Dermis microvascular lymphatic vessel endothelial cell (primary cell): Measurements from ENCODE around the gene TRPM6. TPM values are rescaled to one million over a fixed set of nuclear protein-coding genes. Genes with fewer than 3 reads are reported as not detected.

Experiments used
- DNase-seq, 2 donors: peaks; one replicate each; pipeline versions ENCODE4 v3.0.0 to v3.0.0-alpha.2; 2010; ENCODE audit warnings: low read depth in 2 of 2
- total RNA-seq: library from RNA; depleted of rRNA; stranded (reverse); fragments of >200 nt; gene quantifications from 2 replicates; pipeline ENCODE4 v1.2.1, GENCODE V29; 2014

Gene TRPM6
- total RNA-seq, 1 donor from 2014 or later: 0.26 TPM

DNA sequence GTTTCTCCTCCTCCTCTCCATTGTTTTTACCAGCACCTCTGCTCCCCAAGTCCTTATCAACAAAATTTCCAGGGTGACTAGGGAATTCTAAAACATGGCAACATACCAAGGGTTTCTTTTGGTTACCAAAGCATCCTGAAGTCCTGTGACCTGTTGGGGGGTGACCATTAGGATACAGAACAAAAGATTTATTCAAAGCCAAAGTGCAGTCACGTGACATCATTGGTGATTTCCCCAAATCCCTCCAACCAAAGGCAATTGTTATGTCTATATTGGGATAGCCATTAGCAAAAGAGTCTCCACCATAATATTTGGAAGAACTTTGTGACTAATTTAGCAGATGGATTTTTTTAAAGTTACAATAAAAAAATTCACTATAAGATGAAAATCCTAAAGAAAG lies 168.4 kb downstream of the TRPM6 start:
- DNase-seq: no peak

DNA sequence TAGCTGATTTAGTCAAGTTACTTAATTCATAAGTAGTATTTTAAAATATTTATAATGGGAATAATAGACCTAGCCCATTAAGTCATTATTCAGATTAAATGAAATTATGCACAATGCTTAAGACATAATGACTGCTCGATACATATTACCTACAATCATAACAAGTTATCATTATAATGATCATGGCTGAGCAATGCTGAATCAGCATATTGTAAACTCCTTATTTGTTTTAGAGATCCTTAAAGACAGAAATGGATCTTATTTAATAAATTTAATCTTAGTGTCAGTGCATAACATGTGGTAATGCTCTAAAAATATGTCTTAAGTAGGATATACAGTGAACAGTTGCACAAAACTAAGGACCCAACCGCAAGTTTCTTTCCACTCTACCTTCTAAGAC lies 169.0 kb downstream of the TRPM6 start:
- no peak for DNase-seq

DNA sequence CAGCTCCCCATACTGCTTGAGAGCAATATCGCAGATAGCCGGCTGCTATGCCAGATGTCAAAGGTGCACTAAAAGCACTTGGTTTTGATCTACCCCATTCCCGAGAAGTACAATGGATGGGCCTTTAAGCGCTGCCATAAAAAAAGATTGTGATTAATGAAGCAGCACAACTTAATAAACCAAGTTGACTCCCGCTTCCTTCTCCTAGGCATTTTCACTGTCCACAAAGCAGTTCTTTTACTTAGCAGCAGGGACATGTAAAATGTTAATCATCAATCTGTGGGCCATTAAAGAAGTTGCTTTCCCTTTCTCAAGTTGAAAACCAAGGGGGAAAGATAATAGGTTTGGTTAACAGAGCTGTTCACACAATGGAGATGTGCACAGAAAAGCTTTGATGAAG lies 176.4 kb downstream of the TRPM6 start:
- no peak for DNase-seq

DNA sequence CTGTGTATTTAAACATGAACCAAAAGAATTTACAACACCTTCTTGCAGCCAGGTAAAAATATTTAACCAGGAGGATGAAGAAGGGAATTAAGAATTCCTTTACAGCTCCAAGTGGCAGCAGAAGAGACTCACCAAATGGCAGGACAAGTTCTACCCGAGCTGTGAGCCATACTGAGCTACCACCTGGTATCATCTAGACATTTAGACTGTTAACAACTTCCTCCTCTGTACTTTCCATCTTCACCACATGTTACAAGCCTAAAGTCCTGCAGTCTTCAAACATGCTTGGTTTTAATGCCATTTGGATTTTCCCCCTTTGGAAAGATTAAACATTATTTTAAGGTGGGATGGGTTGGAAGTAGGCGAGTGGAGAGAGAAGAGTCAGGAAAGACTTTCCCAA lies 190.2 kb downstream of the TRPM6 start:
- no peak for DNase-seq

DNA sequence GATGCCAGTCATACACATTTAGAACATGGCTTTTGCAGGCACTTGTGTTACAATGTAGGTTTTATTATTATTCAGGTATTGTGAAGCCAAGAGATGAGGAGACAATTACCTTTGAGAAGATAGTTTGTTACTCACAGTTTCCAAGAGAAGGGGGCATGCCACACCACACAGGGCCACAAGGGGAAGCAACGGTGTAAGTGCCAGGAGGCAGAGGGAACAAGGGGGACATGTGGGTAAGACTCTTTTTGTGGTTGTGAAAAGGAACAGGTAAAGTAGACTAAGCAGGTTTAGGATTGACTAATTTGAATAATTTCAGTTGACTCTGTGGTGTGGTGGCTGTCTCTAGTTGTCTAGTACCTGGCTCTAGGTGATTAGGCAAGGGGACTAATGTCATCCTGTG lies 191.2 kb downstream of the TRPM6 start:
- no peak for DNase-seq

DNA sequence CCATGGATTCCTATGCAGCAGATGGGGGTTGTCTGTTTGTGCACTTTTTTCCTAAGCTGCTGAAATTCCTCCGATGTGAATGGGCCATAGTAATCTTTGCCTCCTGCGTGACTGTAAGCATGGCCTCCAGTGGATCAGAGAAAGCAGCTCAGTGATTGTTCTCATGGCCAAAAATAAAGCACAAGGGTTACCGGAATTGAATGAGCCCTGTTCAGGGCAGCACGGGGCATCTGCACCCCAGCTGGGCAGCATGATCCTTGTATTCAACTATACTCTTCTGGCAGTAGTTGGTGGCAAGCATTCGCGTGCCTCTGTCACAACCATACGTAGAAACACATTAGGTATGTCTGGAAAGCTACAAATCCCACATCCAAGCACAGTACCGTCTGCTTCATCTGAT lies 196.7 kb downstream of the TRPM6 start:
- no peak for DNase-seq

DNA sequence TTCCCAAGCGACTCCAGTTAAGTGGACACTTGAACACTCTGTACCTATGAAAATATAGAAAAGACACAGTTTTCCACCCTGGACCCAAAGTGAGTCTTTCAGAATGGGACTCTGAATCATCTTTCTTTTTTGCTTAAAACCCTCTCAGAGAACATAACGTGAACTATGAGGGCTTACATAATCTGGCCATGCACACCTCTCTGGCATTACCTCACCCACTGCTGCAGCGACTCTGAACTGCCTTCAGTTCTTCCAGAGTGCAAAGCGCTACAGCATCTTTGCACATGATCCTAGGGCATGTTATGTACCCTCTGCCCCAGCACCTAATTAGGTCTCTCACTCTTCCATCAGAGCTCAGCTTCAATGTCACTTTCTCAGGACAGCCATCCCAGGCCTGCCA lies 204.4 kb downstream of the TRPM6 start:
- no peak for DNase-seq

DNA sequence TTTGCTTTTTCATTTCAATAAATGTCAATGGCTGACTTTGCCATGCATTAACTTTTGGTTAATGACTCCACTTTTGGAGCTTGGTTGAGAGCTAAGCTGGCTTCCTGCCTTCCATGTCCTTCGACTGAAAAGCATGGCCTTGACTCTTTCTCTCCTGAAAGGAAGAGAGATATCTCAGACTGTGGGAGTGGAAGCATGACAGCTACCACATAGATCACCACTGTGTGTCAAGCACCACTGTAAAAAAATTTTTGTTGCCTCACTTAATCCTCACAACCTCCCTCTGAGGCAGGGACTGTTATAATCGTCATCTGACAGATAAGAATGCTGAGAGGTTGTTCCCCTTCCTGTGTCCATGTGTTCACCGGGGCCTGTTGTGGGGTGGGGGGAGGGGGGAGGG lies 205.8 kb downstream of the TRPM6 start:
- no peak for DNase-seq

DNA sequence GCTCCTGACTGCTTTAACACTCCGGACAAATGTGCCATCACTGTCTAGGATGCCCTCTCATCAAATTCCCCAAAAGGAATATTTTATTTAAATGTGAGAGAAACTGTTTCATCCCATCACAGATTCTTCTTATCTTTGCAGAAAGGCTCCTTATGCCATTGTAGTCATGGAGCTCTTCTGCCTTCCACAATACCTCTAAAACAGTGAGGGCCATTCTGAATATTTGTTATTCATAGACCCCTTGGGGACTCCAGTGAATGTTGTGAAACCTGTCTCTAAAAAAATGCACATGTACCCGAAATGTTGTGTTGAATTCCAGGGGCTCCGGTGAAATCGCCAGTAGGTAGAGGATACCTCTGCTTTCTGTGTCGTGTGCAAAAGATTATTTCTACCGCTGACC lies 213.6 kb downstream of the TRPM6 start:
- DNase-seq: no peak

Other genes starting within 250 kb of the TRPM6 start
- 2.4 and 2.5 TPM in 2 replicates for gene C9orf40, start 65.0 kb upstream of the TRPM6 start, total RNA-seq
- 14.2 and 14.6 TPM in 2 replicates for gene CARNMT1, start 140.4 kb upstream of the TRPM6 start, total RNA-seq
- 19.4 and 22.0 TPM in 2 replicates for gene NMRK1, start 200.2 kb upstream of the TRPM6 start, total RNA-seq
- 86.7 and 87.6 TPM in 2 replicates for gene OSTF1, start 200.6 kb upstream of the TRPM6 start, total RNA-seq